NCI-H82 treated with DMSO at 0.1 percent for 48 hours (cell line): ENCODE results near the gene ZNF273.

Experiments
- DNase-seq: peaks from one replicate; lab custom pipeline; 2025; ENCODE audit not compliant: unreplicated experiment; lab: John Stamatoyannopoulos, UW

ZNF273 gene

DNA sequence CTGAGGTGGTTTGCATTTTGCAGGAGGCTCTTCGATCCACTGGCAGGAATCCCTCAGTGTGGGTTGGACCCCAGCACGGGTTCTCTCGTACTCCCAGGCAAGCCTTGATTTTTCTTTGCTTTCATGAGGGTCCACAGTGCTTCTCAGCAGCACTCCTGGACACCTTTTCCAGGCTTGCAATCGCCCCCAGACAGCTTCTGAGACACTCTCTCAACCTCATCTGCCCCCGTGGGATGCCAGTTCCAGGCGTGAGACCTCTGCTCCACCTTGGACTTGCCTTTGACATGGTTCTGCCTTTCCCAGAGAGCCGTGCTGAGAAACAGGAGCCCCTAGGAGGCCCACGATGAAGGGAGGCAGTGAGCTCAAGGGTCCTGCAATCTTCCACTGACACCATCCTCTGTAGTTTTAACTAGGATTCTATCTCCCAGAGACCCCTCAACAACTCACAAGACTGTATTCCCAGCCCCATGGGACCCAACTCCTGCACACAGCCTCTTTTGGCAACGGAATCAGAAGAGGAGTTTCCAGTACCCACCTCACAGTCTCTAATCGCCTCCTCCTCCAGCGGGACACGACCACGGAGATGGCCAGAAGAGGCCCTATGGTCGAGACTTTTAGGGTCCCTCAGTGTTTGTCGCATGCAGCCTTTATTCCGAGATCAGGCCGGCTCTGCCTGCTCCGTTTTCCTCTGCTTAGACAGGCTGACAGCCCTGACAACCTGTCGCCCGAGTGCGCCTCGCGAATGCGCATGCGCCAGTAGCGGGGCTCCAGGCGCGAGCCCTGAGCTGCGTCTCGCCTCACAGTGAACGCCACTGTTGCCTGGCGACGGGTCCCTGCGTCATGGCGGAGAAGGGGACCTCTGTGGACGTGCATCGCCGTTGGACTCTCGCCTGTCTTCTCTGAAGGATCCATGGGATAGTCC is 26.0 kb upstream of the ZNF273 start:
- DNase-seq: peak; percentile 7

DNA sequence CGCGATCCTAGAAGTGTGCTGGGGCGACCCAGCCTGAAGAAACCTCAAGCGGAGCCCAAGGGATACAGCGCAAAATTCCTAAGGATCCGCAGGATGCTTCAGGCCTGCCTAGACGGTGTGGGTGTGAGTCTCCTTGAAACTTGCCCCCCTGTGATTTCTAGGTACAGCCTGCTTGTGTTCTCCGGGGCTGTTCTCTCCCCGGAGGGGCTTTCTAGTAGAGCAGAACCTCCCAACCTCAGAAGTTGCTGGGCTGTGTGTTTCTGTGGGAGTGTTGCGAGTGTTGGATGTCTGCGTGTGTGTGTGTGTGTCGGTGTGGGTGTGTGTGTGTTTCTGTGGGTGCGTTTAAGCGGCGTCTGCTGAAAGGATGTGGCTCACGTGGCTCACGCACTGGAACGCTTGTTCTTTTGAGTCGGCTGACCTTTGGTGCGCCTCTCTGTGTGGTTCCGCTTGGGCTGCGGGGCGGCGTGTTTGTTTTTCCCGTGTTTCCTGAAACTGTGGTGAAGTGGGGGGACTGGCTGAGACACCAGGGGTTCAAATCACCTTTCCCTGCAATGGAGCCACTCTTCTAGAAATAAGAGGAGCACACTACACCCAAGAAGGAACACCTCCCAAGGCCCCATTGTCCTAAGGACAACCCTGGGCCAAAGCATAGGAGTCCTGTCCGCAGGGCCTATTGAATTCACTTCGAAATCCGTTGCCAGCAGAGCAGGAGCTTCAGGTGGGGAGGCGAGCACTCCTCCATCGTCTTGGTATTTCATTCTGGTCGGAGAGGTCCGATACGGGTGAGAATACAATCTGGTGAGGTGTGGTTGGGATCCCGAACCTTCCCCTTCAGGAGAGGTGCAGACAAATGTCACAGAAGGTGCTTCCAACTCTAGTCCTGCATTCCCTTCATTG is 25.1 kb upstream of the ZNF273 start:
- no peak for DNase-seq

GRCh38 chr7:64878684-64879083 is 24.4 kb upstream of the ZNF273 start:
- DNase-seq: no peak

GRCh38 chr7:64879086-64879730 is 23.9 kb upstream of the ZNF273 start:
- DNase-seq: no peak

- DNase-seq: no peak
These were observed 23.3 kb upstream of the ZNF273 start for GRCh38 chr7:64879800-64880199.

- no peak for DNase-seq
These were observed 22.5 kb upstream of the ZNF273 start for GRCh38 chr7:64880322-64881297.

DNA sequence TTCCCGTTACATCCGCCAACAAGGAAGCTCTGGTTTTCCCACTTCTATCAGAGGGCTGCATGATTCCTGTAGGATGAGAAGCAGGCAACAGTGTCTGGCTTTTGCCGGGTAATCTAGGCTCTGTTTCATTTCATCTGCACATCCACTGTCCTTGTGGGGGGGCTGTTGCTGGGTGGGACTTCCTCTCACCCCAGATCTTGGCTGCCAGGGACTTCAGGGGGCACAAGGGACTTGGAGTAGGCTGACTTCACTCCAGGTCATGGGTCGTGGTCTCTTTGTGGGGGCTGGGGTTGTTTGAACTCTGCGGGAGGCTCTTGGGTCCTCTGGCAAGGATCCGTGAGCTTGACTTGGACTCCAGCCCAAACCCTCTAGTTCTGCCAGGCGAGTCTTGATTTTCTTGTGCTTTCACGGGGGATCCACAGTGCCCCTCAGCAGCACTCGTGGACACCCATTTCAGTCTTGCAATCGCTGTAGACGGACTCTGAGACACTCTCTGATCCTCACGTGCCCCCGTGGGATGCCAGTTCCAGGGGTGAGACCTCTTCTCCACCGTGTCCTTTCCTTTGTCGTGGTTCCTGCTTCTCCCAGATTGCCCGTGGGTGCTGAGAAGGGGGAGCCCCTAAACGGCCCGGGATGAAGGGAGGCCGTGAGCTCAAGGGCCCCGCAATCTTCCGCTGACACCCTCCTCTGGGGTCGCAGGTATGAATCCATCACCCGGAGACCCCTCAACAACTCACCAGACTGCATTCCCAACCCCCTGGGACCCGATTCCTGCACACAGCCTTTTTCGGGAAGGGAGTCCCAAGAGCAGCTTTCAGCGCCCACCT is 21.4 kb upstream of the ZNF273 start:
- no peak for DNase-seq

GRCh38 chr7:64882341-64883112 is 20.5 kb upstream of the ZNF273 start:
- no peak for DNase-seq

- DNase-seq: no peak
These were observed 19.8 kb upstream of the ZNF273 start for GRCh38 chr7:64883113-64883905.

- no peak for DNase-seq
These were observed 18.8 kb upstream of the ZNF273 start for GRCh38 chr7:64884085-64884912.

DNA sequence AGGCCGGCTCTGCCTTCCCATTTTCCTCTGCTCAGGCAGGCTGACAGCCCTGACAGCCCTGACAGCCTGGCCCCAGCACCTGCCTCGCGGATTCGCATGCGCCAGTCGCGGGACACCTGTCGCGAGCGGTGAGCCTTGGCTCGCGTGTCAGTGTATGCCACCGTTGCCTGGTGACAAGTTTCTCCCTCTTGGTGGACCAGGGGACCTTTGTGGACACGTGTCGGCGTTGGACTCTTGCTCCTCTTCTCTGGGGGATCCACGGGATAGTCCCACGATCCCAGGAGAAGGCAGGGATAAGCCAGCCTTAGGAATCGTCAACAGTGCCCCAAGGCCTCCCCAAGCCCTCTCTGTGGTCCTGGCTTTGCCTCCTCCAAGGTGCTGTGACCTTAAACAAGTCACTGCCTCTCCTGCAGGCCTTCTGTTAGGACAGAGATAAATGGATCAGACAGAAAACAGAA is 18.1 kb upstream of the ZNF273 start:
- no peak for DNase-seq

- DNase-seq: no peak
These were observed 17.4 kb upstream of the ZNF273 start for GRCh38 chr7:64885520-64886240.

DNA sequence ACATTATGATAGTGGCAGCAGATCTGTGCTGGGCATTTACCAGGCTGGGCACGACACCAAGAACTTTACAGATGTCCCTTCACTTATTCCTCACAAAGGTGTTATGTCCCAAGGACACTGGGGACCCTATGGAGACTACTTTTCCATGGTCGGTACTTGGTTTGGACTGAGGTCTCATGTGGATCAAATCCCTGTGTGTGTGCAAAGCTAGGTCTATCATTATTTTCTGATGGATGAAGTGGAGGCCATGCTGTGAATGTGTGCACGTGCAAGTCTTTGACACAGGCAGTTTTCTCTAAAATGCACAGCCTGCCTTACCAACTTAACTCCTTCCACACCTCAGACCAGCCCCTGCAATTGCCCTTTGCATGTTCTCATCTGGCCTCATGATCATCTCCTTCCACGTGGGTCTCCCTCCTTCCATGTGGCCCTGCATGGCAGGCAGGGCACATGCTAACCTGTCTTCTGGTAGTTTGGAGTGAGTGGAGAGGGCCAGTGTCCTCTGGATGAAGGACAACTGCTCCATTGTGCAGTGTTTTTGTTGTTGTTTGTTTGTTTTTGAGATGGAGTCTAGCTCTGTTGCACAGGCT is 16.0 kb upstream of the ZNF273 start:
- no peak for DNase-seq

DNA sequence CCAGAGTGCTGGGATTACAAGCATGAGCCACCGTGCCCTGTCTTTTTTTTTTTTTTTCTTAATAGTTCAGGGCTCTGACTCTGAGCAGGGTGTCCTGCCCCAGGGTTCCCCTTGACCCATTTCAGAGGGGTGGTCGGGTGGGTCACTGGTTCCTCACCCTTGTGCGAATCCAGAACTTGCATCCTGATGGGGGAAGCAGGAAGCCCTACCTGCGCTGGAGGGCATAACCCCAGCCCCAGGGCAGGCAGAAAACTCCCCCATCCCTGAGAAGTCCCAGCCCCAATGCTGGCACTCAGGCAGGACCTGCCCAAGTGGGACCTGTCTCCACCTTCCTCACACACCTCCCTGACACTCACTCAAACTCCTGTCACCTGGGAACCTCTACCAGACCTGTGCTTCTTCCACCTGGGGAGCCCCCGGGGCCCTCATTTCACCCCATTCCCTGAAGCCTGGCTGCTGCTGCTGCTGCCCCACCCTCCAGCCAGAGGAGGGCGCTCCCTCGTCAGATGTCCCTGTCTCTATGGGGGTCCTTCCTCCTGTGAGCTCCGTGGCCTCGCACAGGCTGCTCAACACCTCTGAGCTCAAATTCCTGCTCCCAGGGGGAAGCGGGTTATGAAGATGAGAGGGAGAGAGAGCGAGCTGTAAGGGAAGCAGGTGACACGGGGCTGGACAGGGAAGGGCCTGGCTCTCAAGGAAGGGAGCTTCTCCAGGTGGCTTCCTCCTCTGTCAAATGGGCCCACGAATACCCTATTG is 15.1 kb upstream of the ZNF273 start:
- DNase-seq: no peak

DNA sequence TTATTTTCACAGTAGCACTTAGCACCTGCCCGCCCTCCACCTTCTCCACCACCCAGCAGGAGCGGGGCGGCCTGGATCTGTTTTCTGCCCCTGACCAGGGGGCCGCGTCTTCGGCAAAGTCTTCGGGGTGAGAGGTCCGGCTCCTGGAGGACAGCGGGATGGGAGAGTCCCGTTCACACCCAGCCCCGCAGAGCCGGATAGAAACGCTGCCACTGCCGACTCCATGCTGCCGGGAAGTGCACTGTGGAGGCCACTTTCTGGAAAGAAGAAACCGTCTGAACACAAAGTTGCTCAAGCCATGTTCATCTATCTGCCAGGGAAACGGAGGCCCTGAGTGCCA is 14.5 kb upstream of the ZNF273 start:
- DNase-seq: no peak
